ENCODE results near the gene JAZF1. TPM values are rescaled to one million over a fixed set of nuclear protein-coding genes. Genes with fewer than 3 reads are reported as not detected.

JAZF1 gene
- total RNA-seq, 1 experiment from 2014 or later, result 3.4 TPM

- ATAC-seq, result no peak
- BruUV-seq (replicated peaks), result no TSS peak
- intact Hi-C loops (cut with micrococcal nuclease), result no loop called here
- H3K4me3 ChIP-seq (replicated peaks in 1 of 2; ENCODE audit: low read depth in 1 of 2, low read length in 2 of 2), result no peak overlapping the region
- RAD21 ChIA-PET (ENCODE audit: low non-redundant PET in 1 of 2, low total read pairs in 2 of 2, uncharacterized antibody in 2 of 2, unreplicated experiment in 2 of 2), result interaction anchor here in 1 of 2 experiments (0.7 kb wide), 1 partner anchor 162 kb away, joined by 3 read pairs; no protein-coding TSS in a partner anchor
- no peak overlapping the region for H3K4me2 ChIP-seq (ENCODE audit: low read length)
- H3K4me1 ChIP-seq (ENCODE audit: control insufficient read depth in 1 of 2, insufficient read depth in 2 of 2, low read length in 2 of 2), result no peaks in the 10 kb centered on the region
- no peak overlapping the region for H2AFZ ChIP-seq (ENCODE audit: low read depth, low read length, poor library complexity, severe bottlenecking)
- CTCF ChIA-PET, result no interaction called here
- no peaks in the 10 kb centered on the region for H3K9me3 ChIP-seq (ENCODE audit: control insufficient read depth in 1 of 2, insufficient read depth in 1 of 2, low read depth in 1 of 2, low read length in 2 of 2)
- no peak for DNase-seq (ENCODE audit: low read depth, low spot score)
- H3K79me2 ChIP-seq (ENCODE audit: insufficient read depth, low read length), result no peaks in the 10 kb centered on the region
- H3K36me3 ChIP-seq (ENCODE audit: control insufficient read depth in 1 of 2, insufficient read depth in 2 of 2, low read length in 2 of 2), result peaks cover 0 to 8% of the 10 kb centered on the region in 2 experiments; a peak in 1 of 4 replicates
- no peak for TF ChIP-seq ZBTB33 (IDR thresholded peaks at IDR 0.05; ENCODE audit: extremely low read depth, insufficient replicate concordance, low read length)
- no peak for TF ChIP-seq ZNF274 (IDR thresholded peaks at IDR 0.05; ENCODE audit: low read depth, low read length)
- no peak for TF ChIP-seq REST (IDR thresholded peaks at IDR 0.05; ENCODE audit: low read depth)
- TF ChIP-seq YY1 (IDR thresholded peaks at IDR 0.05; ENCODE audit: extremely low read depth, insufficient replicate concordance, low read depth, low read length), result no peak
- TF ChIP-seq POLR2A (IDR thresholded peaks at IDR 0.05; ENCODE audit: borderline replicate concordance, extremely low read depth, insufficient read depth, insufficient read length), result no peak
- TF ChIP-seq RAD21 (IDR thresholded peaks at IDR 0.05; ENCODE audit: low read depth), result no peak
- TF ChIP-seq JUND (IDR thresholded peaks at IDR 0.05), result no peak
- no peak for TF ChIP-seq EZH2 (IDR thresholded peaks at IDR 0.05)
- no peaks in the 10 kb centered on the region for H3K27me3 ChIP-seq (ENCODE audit: insufficient read depth, low read length)
- POLR2A ChIA-PET, result no interaction called here
- no peak overlapping the region for H3K9ac ChIP-seq (ENCODE audit: low read length)
- H3K9me2 ChIP-seq (ENCODE audit: insufficient read depth), result no peaks in the 10 kb centered on the region
- H3K27ac ChIP-seq (ENCODE audit: low read depth, low read length), result no peak overlapping the region
- H4K20me1 ChIP-seq (ENCODE audit: insufficient read depth), result no peaks in the 10 kb centered on the region; the same call in 1 of the 2 replicates
Observed at GRCh38 chr7:27799212-27799611, 381.4 kb downstream of the JAZF1 start.
